A549 (cell line): ENCODE data around the gene RHBDF2. TPM values are rescaled to one million over a fixed set of nuclear protein-coding genes. Genes with fewer than 3 reads are reported as not detected.
A peak's percentile ranks its signal among the peaks of the same experiment; 100 is the strongest.

Source experiments
- ATAC-seq, 2 experiments: fragments of 200-7000 bp in 1 of 2; fragments of >200 bp in 1 of 2; cut with Nextera tagmentation in 1 of 2; cut with Tn5 transposase in 1 of 2; 3 replicates each; pipeline versions ENCODE4 v1.8.0 to v1.9.1; 2018 to 2020; ENCODE audit warnings: mild to moderate bottlenecking in 1 of 2, moderate library complexity in 1 of 2
- CTCF ChIA-PET: fragments of 300-600 bp; sonication (Branson Sonifier 250); formaldehyde crosslinking; extraction: SDS; loops from one replicate; lab custom pipeline; 2021; ENCODE audit warnings: antibody characterized with exemption, inconsistent platforms; lab: Yijun Ruan, JAX
- POLR2A ChIA-PET: fragments of 350-600 bp; formaldehyde crosslinking; extraction: SDS; loops from one replicate; lab custom pipeline; 2021; ENCODE audit warnings: antibody characterized with exemption, inconsistent platforms; lab: Yijun Ruan, JAX
- DNase-seq, 2 experiments: peaks; one replicate each; pipeline versions ENCODE4 v3.0.0 to v3.0.0-alpha.2; 2011 to 2016; ENCODE audit warnings: low read depth in 1 of 2, low spot score in 1 of 2
- FAIRE-seq: peaks from 2 replicates; lab custom pipeline; 2011; peaks lifted over from hg19 to GRCh38; lab: Jason Lieb, UNC
- H3K27ac ChIP-seq, 2 experiments: fragments of >200 bp; sonication (Bioruptor Twin); formaldehyde crosslinking; 3 replicates each; pipeline ENCODE4 v1.5.1; 2016 to 2017
- H3K4me1 ChIP-seq: fragments of >200 bp; sonication (Bioruptor Twin); formaldehyde crosslinking; 3 replicates; pipeline ENCODE4 v1.6.1; 2016
- H3K4me2 ChIP-seq: fragments of >200 bp; sonication (Bioruptor Twin); formaldehyde crosslinking; 3 replicates; pipeline ENCODE4 v1.6.1; 2016
- H3K4me3 ChIP-seq: fragments of >200 bp; sonication (Bioruptor Twin); formaldehyde crosslinking; 3 replicates; pipeline ENCODE4 v1.5.1; 2016
- H3K9me3 ChIP-seq: fragments of >200 bp; sonication (Bioruptor Twin); formaldehyde crosslinking; 3 replicates; pipeline ENCODE4 v1.6.1; 2016
- CBX8 ChIP-seq: fragments of 200-600 bp; sonication (generic); IDR thresholded peaks from 2 replicates; pipeline ENCODE4 v1.6.1; 2016
- EHF ChIP-seq: fragments of 250-450 bp; sonication (Bioruptor Pico); IDR thresholded peaks from 2 replicates; pipeline ENCODE4 v1.5.0; 2020; ENCODE audit warnings: mild to moderate bottlenecking
- FOXS1 ChIP-seq: fragments of 250-450 bp; sonication (Bioruptor Pico); IDR thresholded peaks from 2 replicates; pipeline ENCODE4 v1.5.0; 2020; ENCODE audit warnings: mild to moderate bottlenecking, moderate library complexity
- GATA3 ChIP-seq: IDR thresholded peaks from 2 replicates; pipeline ENCODE4 v1.6.1; 2012; ENCODE audit warnings: borderline replicate concordance
- HDAC2 ChIP-seq: fragments of 200-600 bp; sonication (generic); IDR thresholded peaks from 2 replicates; pipeline ENCODE4 v1.6.1; 2016
- HOXA7 ChIP-seq: fragments of 250-450 bp; sonication (Bioruptor Pico); IDR thresholded peaks from 2 replicates; pipeline ENCODE4 v1.5.0; 2020; ENCODE audit warnings: mild to moderate bottlenecking, moderate library complexity
- JUN ChIP-seq, 2 experiments: fragments of >200 bp; sonication (Bioruptor Twin); formaldehyde crosslinking; IDR thresholded peaks; 2 replicates in 1 of 2; 3 replicates in 1 of 2; pipeline ENCODE4 v1.6.1; 2016 to 2017
- MAZ ChIP-seq: fragments of 150-350 bp; IDR thresholded peaks from 2 replicates; pipeline ENCODE4 v1.6.1; 2014; ENCODE audit warnings: antibody characterized with exemption, low read depth, low read length, borderline replicate concordance
- MYC ChIP-seq: IDR thresholded peaks from 2 replicates; pipeline ENCODE4 v1.6.1; 2012; ENCODE audit warnings: mild to moderate bottlenecking, inconsistent platforms, low read length, improper control_type of control experiment, borderline replicate concordance
- POLR2A ChIP-seq: IDR thresholded peaks from 2 replicates; pipeline ENCODE4 v1.6.1; 2012; ENCODE audit warnings: mild to moderate bottlenecking, low read length
- RAD21 ChIP-seq, 2 experiments: fragments of >200 bp in 1 of 2; sonication (Bioruptor Twin) in 1 of 2; formaldehyde crosslinking in 1 of 2; IDR thresholded peaks in 1 of 2; conservative IDR thresholded peaks in 1 of 2; 2 replicates in 1 of 2; 3 replicates in 1 of 2; pipeline ENCODE4 v1.6.1; 2012 to 2018; ENCODE audit warnings: inconsistent platforms in 1 of 2
- RARB ChIP-seq: fragments of 250-450 bp; sonication (Bioruptor Pico); IDR thresholded peaks from 2 replicates; pipeline ENCODE4 v1.8.0; 2021; ENCODE audit warnings: mild to moderate bottlenecking, moderate library complexity
- SMC3 ChIP-seq: fragments of >200 bp; sonication (Bioruptor Twin); formaldehyde crosslinking; IDR thresholded peaks from 3 replicates; pipeline ENCODE4 v1.6.1; 2018; ENCODE audit warnings: inconsistent platforms
- ZFP36 ChIP-seq: fragments of 450-650 bp; IDR thresholded peaks from 2 replicates; pipeline ENCODE4 v1.6.1; 2014; ENCODE audit warnings: borderline replicate concordance; ENCODE audit not compliant: partially characterized antibody
- ZSCAN20 ChIP-seq: fragments of 250-450 bp; sonication (Bioruptor Pico); IDR thresholded peaks from 2 replicates; pipeline ENCODE4 v1.8.0; 2022; ENCODE audit warnings: mild to moderate bottlenecking, moderate library complexity
- WGBS: methylation state at CpG from one replicate; pipeline ENCODE4 v1.1.6; 2017; ENCODE audit errors: missing lambda C conversion rate; 5-methylcytosine and 5-hydroxymethylcytosine counted together
- polyA plus RNA-seq, 4 experiments: library from polyadenylated mRNA; depleted of rRNA in 3 of 4; stranded (reverse); fragments of >200 nt; fragmentation: RNase III in 1 of 4; extraction: RNeasy Plus Mini Kit Qiagen cat#74134 plus additional on column Dnase treatment in 1 of 4; gene quantifications; 2 replicates in 3 of 4; 3 replicates in 1 of 4; pipeline ENCODE4 v1.2.3, GENCODE V29; 2011 to 2017
- TF ChIP-seq, protein P1 (sequence below): fragments of 450-650 bp; IDR thresholded peaks from 2 replicates; pipeline ENCODE4 v1.6.1; 2014; ENCODE audit warnings: antibody characterized with exemption
- TF ChIP-seq, protein P2 (sequence below): IDR thresholded peaks from 2 replicates; pipeline ENCODE4 v1.6.1; 2012
- TF ChIP-seq, protein P3 (sequence below): fragments of 200-600 bp; sonication (generic); IDR thresholded peaks from 2 replicates; pipeline ENCODE4 v1.6.1; 2016; ENCODE audit warnings: antibody characterized with exemption, mild to moderate bottlenecking, moderate library complexity
- TF ChIP-seq, protein P4 (sequence below): fragments of >200 bp; sonication (Bioruptor Twin); formaldehyde crosslinking; IDR thresholded peaks from 3 replicates; pipeline ENCODE4 v1.5.1; 2016
- TF ChIP-seq, protein P5 (sequence below): IDR thresholded peaks from 2 replicates; pipeline ENCODE4 v1.6.1; 2012; ENCODE audit warnings: low read depth, borderline replicate concordance
- TF ChIP-seq, protein P6 (sequence below): fragments of 150-350 bp; IDR thresholded peaks from 2 replicates; pipeline ENCODE4 v1.6.1; 2014; ENCODE audit warnings: low read depth, mild to moderate bottlenecking, low read length
- TF ChIP-seq, protein P7 (sequence below): fragments of 250-450 bp; sonication (Bioruptor Pico); IDR thresholded peaks from 2 replicates; pipeline ENCODE4 v1.5.0; 2020; ENCODE audit warnings: low read depth, mild to moderate bottlenecking, moderate library complexity

Gene RHBDF2
- polyA plus RNA-seq, 2 of the 4 experiments (the other 2 are of a cell fraction), result 14.0 to 42.9 TPM

DNA sequence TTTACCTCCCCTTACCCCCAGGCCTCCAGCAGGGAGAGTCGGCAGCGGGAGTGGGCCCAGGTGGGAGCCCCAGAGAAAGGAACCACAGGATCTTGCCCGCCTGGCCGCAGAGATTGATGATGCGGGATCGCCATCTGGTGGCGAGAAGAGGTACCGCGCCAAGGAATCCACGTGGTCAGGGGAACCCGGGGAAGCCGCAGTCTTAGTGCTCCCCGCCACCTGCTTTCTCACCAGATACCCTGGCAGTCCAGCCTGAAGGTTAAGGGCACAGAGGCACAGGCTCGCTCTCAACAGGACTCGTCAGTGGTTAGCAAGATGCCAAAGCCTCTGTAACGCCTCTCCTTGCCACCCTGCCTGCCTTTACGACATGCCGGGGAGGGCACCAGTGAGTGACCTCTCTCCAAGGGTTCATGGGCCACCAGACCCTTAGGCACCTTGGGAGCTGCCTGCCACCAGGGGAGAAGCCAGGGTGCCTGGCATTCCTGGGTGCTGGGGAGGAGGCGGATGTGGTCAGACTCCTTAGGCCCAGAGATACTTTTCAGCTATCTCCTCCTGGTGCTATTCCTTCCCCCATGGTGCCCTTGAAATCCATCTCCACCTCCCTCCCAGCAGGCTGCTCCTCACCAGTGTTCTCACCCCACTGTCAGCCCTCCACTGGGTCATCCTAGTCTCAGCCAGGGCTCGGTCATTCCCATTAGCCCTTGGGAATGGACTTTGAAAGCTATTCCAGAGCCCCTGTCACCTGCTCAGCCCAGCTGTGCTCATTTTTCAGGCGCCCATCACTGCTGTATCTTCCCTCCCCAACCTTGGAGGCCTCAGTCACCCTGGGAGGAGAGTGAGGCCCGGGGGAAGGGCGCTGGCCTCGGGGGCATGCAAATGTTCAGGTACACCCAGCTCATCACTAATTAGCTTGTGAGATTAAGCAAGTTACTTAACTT, 5.5 kb upstream of the RHBDF2 start:
- no peaks in the 10 kb centered on the region for H3K9me3 ChIP-seq
- H3K4me1 ChIP-seq, result peaks cover 9% of the 10 kb centered on the region
- peak overlapping the region; percentile 52 to 73; a peak in 5 of 6 replicates for H3K27ac ChIP-seq
- CTCF ChIA-PET, result interaction anchor here (0.6 to 64.5 kb wide), 57 partner anchors 12 to 578 kb away, joined by 3 to 1994 read pairs (median 4); partner anchors contain the start of genes AANAT, PRCD, QRICH2 and SPHK1
- ATAC-seq, result peak; percentile 80 to 90
- H3K4me3 ChIP-seq, result no peak overlapping the region
- WGBS, result 22% methylated on average over 24 of the region's 24 CpGs
- DNase-seq, result peak; percentile 71 to 95
- TF ChIP-seq, protein P1, sequence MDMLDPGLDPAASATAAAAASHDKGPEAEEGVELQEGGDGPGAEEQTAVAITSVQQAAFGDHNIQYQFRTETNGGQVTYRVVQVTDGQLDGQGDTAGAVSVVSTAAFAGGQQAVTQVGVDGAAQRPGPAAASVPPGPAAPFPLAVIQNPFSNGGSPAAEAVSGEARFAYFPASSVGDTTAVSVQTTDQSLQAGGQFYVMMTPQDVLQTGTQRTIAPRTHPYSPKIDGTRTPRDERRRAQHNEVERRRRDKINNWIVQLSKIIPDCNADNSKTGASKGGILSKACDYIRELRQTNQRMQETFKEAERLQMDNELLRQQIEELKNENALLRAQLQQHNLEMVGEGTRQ, result peak; percentile 32; the same call in 1 of the 2 replicates
- TF ChIP-seq, protein P2, sequence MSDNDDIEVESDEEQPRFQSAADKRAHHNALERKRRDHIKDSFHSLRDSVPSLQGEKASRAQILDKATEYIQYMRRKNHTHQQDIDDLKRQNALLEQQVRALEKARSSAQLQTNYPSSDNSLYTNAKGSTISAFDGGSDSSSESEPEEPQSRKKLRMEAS, result peak; percentile 98
- TF ChIP-seq, protein P3, sequence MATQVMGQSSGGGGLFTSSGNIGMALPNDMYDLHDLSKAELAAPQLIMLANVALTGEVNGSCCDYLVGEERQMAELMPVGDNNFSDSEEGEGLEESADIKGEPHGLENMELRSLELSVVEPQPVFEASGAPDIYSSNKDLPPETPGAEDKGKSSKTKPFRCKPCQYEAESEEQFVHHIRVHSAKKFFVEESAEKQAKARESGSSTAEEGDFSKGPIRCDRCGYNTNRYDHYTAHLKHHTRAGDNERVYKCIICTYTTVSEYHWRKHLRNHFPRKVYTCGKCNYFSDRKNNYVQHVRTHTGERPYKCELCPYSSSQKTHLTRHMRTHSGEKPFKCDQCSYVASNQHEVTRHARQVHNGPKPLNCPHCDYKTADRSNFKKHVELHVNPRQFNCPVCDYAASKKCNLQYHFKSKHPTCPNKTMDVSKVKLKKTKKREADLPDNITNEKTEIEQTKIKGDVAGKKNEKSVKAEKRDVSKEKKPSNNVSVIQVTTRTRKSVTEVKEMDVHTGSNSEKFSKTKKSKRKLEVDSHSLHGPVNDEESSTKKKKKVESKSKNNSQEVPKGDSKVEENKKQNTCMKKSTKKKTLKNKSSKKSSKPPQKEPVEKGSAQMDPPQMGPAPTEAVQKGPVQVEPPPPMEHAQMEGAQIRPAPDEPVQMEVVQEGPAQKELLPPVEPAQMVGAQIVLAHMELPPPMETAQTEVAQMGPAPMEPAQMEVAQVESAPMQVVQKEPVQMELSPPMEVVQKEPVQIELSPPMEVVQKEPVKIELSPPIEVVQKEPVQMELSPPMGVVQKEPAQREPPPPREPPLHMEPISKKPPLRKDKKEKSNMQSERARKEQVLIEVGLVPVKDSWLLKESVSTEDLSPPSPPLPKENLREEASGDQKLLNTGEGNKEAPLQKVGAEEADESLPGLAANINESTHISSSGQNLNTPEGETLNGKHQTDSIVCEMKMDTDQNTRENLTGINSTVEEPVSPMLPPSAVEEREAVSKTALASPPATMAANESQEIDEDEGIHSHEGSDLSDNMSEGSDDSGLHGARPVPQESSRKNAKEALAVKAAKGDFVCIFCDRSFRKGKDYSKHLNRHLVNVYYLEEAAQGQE, result no peak
- peak; percentile 98 for TF ChIP-seq MYC
- 0 out of 5 replicates have a peak, but pooled peaks of 1 of the 2 experiments have one; percentile 0 for TF ChIP-seq JUN (IDR thresholded peaks at IDR 0.05)
- TF ChIP-seq RAD21 (conservative IDR thresholded peaks at IDR 0.05 in 1 of 2, IDR thresholded peaks at IDR 0.05 in 1 of 2), result peak; percentile 99
- TF ChIP-seq RARB, result no peak
- TF ChIP-seq, protein P4, sequence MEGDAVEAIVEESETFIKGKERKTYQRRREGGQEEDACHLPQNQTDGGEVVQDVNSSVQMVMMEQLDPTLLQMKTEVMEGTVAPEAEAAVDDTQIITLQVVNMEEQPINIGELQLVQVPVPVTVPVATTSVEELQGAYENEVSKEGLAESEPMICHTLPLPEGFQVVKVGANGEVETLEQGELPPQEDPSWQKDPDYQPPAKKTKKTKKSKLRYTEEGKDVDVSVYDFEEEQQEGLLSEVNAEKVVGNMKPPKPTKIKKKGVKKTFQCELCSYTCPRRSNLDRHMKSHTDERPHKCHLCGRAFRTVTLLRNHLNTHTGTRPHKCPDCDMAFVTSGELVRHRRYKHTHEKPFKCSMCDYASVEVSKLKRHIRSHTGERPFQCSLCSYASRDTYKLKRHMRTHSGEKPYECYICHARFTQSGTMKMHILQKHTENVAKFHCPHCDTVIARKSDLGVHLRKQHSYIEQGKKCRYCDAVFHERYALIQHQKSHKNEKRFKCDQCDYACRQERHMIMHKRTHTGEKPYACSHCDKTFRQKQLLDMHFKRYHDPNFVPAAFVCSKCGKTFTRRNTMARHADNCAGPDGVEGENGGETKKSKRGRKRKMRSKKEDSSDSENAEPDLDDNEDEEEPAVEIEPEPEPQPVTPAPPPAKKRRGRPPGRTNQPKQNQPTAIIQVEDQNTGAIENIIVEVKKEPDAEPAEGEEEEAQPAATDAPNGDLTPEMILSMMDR, result peak; percentile 98
- TF ChIP-seq, protein P5, sequence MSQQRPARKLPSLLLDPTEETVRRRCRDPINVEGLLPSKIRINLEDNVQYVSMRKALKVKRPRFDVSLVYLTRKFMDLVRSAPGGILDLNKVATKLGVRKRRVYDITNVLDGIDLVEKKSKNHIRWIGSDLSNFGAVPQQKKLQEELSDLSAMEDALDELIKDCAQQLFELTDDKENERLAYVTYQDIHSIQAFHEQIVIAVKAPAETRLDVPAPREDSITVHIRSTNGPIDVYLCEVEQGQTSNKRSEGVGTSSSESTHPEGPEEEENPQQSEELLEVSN, result peak; percentile 53; the same call in 1 of the 2 replicates
- peak; percentile 99 for TF ChIP-seq SMC3
- no peak for TF ChIP-seq FOXS1
- no peak for TF ChIP-seq ZFP36
- peak overlapping the region; percentile 51 for H3K4me2 ChIP-seq
- POLR2A ChIA-PET, result interaction anchor here (1.2 kb wide), 1 partner anchor 48 kb away, joined by 3 read pairs; no protein-coding TSS in a partner anchor
- FAIRE-seq, result no peak

DNA sequence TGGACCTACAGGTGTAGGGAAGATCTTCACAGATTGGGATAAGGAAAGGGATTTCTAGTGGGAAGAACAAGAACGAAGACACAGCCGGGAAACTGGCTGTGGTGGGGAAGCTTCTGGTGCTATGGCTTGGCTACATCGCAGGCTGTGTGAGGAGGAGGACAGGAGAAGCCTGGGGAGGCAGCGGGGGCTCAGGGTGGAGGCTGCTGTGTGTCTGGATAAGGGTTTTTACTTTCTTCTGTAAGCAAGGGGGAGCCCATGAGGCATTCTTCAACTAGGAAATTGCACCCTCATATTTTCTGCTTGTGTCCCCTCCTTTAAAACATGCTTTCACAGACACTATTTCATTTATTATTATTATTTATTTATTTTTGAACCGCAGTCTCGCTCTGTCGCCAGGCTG, 2.9 kb upstream of the RHBDF2 start:
- DNase-seq, result no peak
- 85% methylated on average over 7 of the region's 7 CpGs for WGBS
- CTCF ChIA-PET, result interaction anchor here (1.6 to 64.5 kb wide), 12 partner anchors 10 to 138 kb away, joined by 4 to 1994 read pairs (median 27); partner anchors contain the start of genes AANAT and UBE2O
- Histone ChIP-seq H3K4me1 (peaks cover 24% of the 10 kb centered on the region), H3K9me3 (no peaks in the 10 kb centered on the region), H3K4me2 (no peak overlapping the region), H3K27ac (no peak overlapping the region), H3K4me3 (no peak overlapping the region)
- POLR2A ChIA-PET, result interaction anchor here (0.6 kb wide), 1 partner anchor 17 kb away, joined by 6 read pairs; no protein-coding TSS in a partner anchor
- no peak for ATAC-seq
- no peak for FAIRE-seq
- TF ChIP-seq HOXA7 (CRISPR knock-in tag), result no peak
- TF ChIP-seq POLR2A, result no peak
- no peak for TF ChIP-seq RAD21 (conservative IDR thresholded peaks at IDR 0.05 in 1 of 2, IDR thresholded peaks at IDR 0.05 in 1 of 2)
- no peak for TF ChIP-seq HDAC2
- no peak for TF ChIP-seq ZSCAN20 (CRISPR knock-in tag)
- no peak for TF ChIP-seq ZFP36
- no peak for TF ChIP-seq CBX8
- TF ChIP-seq GATA3, result no peak
- TF ChIP-seq EHF (CRISPR knock-in tag), result no peak
- TF ChIP-seq, protein P4, result no peak
- TF ChIP-seq, protein P6, sequence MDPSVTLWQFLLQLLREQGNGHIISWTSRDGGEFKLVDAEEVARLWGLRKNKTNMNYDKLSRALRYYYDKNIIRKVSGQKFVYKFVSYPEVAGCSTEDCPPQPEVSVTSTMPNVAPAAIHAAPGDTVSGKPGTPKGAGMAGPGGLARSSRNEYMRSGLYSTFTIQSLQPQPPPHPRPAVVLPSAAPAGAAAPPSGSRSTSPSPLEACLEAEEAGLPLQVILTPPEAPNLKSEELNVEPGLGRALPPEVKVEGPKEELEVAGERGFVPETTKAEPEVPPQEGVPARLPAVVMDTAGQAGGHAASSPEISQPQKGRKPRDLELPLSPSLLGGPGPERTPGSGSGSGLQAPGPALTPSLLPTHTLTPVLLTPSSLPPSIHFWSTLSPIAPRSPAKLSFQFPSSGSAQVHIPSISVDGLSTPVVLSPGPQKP, result no peak
- TF ChIP-seq MAZ, result no peak
- TF ChIP-seq, protein P7, sequence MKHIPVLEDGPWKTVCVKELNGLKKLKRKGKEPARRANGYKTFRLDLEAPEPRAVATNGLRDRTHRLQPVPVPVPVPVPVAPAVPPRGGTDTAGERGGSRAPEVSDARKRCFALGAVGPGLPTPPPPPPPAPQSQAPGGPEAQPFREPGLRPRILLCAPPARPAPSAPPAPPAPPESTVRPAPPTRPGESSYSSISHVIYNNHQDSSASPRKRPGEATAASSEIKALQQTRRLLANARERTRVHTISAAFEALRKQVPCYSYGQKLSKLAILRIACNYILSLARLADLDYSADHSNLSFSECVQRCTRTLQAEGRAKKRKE (CRISPR knock-in tag), result no peak
